Fibroblast of lung (primary cell): Measurements from ENCODE around the gene SP140.

Source experiments
- EZH2 ChIP-seq: IDR thresholded peaks from 2 replicates; pipeline ENCODE4 v1.5.1; 2012; ENCODE audit warnings: low read length, control low read depth, mild to moderate bottlenecking; ENCODE audit errors: missing control alignments
- TF ChIP-seq, protein P1 (sequence below), 2 donors: IDR thresholded peaks in 1 of 2; conservative IDR thresholded peaks in 1 of 2; 1 replicate in 1 of 2; 2 replicates in 1 of 2; pipeline ENCODE4 v1.5.1; 2011 to 2012; ENCODE audit warnings: low read length in 2 of 2, control low read depth in 1 of 2, inconsistent platforms in 1 of 2, low read depth in 1 of 2, mild to moderate bottlenecking in 1 of 2

- TF ChIP-seq EZH2: no peak
- TF ChIP-seq, protein P1, sequence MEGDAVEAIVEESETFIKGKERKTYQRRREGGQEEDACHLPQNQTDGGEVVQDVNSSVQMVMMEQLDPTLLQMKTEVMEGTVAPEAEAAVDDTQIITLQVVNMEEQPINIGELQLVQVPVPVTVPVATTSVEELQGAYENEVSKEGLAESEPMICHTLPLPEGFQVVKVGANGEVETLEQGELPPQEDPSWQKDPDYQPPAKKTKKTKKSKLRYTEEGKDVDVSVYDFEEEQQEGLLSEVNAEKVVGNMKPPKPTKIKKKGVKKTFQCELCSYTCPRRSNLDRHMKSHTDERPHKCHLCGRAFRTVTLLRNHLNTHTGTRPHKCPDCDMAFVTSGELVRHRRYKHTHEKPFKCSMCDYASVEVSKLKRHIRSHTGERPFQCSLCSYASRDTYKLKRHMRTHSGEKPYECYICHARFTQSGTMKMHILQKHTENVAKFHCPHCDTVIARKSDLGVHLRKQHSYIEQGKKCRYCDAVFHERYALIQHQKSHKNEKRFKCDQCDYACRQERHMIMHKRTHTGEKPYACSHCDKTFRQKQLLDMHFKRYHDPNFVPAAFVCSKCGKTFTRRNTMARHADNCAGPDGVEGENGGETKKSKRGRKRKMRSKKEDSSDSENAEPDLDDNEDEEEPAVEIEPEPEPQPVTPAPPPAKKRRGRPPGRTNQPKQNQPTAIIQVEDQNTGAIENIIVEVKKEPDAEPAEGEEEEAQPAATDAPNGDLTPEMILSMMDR (conservative IDR thresholded peaks at IDR 0.05 in 1 of 2, IDR thresholded peaks at IDR 0.05 in 1 of 2; ENCODE audit: low read depth in 1 of 2, low read length in 2 of 2): no peak
Measured at GRCh38 chr2:230362030-230362691, 136.6 kb downstream of the SP140 start.
